GM21737 (cell line): ENCODE results near the gene MROH8.

Source experiments
- ATAC-seq: cut with Tn5 transposase; IDR thresholded peaks from one replicate; pipeline ENCODE4 v1.9.1; 2021; ENCODE audit warnings: mild to moderate bottlenecking, moderate library complexity; ENCODE audit not compliant: unreplicated experiment

Gene MROH8

DNA sequence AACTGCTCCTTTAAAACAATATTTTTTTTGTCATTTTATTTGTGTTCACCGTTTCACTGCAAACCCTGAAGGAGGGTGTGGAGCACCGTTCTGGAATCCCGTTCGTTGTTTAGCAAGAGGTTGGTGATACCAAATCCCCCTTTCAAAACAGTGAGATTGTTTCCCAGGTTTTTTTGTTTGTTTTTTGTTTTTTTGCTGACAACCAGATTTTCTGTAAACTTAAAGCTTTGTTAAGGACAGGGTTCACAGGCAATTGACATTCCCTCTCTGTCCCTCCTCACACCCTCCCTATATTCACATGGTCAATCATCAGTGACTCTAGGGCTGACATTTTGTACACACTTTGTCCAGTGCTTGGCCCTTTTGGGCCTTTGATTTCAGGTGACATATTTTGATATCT lies 21.0 kb upstream of the MROH8 start:
- no peak for ATAC-seq

DNA sequence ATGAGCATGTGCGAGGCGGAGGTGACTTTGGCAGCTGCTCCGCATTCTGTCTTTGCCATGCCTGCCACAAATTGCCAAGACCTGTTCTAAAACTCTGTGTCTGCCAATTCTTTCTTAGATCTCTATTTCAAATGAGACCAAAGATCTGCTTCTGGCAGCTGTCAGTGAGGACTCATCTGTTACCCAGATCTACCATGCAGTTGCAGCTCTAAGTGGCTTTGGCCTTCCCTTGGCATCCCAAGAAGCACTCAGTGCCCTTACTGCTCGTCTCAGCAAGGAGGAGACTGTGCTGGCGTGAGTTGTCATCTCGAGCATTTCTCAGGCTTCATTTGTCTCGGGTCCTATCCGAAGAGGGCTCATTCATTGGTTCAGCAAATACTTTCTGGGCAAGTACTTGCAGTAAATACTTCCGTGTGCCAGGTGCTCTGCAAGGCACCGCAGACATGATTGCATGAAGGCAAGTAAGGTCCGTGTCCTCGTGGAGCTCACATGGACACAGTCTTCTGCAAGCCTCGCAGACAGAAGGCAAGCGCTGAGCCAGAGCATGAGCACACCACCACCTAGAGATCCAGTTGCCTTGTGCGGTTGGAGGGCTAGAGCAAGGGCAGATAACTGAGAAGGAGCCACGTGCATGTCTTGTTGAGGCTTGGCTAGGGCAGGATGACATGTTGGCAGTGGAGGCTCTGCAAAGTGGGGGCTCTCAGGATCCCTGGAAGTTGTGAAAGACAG lies 19.7 kb upstream of the MROH8 start:
- no peak for ATAC-seq

DNA sequence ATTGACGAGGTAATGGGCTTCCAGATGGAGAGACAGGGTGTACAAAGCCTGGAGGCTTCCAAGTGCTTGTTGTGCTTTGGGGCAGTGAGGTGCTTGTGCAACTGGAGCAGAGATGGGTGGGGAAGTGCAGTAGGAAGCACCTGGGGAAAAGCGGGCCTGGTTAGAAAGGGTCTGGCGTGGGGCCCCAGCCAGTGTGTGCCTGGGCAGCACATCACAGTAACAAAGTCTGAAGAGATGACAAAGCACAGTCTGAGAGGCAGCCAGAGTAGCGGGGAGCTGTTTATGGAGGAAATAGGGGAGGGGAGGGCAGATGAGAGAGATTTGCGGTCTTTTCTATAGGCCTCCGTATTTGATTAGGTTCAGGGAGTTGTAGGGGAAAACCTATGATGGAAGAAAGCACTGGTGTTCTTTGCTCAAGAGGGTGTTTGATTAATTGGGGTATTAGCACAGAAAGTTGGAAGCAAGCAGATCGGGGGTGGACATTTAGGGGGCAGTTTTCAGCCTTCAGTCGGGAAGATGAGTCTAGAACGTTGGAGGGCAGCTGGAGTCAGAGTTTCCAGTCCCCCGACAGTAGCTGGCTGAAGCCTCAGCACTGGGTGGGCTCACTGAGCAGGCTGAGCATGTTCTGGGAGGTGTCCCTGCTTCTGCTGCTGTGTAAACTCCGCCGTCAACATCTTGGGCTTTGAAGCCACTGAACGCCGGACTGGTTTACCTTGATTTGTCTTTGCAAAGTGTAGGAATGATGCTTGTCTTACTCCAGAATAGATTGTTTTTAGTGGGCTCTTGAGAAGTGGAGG lies 15.5 kb upstream of the MROH8 start:
- no peak for ATAC-seq

DNA sequence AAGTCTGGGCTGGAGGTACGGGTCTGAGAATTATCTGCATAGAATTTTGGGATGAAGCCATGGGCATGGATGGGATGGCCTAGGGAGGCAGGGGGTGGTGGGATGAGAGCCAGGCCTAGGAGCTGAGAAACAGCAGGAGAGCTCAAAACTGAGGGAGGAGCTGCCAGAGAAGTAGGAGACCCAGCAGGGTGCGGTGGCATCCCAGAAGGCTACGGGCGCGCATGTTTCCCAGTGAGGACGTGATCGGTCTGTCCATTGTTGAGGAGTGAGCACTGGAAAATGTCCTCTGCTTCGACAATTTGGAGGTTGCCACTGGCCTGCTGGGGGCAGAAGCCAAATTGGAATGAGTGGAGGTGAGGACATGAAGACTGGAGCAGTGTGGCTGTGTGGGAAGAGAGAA lies 14.5 kb upstream of the MROH8 start:
- no peak for ATAC-seq

DNA sequence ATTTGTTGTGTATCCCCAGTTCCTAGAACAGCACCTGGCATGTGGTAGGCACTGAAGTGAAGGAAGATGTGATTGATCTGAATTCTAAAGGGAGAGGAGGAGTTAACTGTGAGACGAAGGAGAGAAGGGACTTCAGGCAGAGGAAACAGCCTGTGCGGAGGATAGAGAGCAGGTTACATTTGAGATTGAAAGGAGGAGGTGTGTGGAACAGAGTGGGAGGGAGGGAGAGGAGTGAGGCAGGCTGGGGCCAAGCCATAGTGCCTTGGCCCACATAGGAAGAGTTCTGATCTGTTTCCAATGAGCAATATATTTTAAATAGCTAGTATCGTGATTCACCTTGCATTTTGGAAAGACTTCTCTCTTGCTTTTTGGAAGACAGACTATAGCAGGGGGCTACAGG lies 13.9 kb upstream of the MROH8 start:
- no peak for ATAC-seq

DNA sequence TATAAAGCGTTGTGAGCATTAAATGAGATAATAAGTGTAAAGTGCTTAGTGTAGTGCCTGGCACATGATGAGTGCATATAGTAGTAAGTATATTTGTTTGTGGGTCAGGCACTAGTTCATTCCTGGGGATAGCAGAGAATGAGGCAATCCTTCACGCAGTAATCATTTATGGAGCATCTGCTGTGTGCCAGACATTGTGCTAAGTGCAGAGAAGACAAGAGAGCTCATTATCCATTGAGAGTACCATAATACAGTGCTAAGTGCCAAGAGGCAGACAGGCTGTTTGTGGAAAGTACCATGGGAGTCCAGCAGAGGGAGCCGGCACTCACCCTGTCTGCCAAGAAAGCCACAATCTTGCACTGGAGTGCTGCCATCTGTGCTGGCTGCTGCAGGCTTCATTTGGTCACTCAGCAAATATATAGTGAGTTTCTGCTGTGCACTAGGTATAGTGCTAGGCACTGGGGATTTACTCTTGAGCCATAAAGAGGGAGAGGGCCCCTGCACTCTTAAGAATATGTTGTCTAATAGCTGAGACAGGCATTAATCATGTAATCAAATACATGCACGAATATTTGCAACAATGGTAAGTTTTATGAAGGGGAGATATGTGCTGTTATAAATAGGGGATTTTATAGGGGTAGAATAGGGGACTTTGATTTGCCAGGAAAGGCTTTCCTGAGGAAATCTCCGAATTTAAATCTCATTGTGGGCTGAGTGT lies 12.9 kb upstream of the MROH8 start:
- peak; percentile 66 for ATAC-seq

DNA sequence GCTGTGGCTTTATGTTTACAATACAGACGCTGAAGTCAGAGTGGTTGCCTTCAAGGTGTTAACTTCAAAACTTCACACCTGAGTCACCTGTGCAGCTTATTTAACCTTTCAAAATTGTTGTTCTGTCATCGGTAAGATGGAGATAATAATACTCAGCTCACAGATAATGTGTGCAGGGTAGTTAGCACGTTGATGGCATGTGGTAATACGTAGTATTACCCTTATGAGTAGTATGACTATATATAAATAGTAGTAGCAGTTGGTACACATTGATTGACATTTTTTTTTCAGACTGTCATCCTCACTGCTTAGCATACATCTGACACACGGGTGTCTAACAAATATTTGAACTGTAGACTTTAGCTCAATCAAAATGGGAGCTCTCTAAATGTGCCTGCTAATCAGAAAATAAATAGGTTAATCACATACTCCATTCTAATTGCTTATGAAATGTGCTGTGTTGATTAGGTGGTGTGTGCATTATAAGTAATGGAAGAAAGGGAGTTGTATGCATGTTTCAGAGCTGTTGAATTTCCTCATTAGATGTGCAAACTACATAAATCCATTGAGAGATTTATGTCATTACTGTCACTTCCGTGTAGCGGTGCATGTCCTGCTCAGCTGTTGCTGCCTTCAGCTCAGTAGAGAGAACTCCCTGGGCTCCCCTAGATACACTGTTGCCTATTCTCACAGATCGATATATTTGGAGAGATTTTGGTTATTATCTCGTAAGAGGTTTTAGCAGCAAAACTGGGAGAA lies 11.2 kb upstream of the MROH8 start:
- ATAC-seq = no peak

DNA sequence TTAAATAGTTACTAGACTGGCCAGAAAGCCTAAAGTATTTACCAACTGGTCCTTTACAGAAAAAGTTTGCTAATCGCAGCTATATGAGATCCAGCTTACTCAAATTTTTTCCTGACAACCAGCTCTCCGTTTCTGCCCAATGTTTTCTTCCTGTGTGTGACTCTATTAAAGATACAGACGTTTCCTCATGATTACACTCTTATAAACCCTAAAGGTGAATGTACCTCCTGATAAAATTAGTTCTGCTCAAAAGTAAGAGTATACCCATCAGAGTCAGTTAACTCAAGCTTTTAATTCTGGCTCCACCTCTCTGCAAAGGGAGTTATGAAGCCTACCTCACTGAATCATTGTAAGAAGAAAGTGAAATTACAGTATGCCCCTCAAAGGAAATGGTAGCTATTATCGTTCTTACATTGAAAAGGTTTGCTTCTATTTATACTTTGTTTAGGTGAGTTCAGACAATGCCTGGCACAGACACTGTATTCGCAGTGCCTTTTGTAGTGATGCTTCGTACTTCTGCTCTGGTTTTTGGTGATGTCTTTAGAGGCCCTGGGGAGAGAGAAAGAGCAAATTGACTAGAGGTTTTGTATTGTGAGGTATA lies 10.2 kb upstream of the MROH8 start:
- ATAC-seq = no peak

DNA sequence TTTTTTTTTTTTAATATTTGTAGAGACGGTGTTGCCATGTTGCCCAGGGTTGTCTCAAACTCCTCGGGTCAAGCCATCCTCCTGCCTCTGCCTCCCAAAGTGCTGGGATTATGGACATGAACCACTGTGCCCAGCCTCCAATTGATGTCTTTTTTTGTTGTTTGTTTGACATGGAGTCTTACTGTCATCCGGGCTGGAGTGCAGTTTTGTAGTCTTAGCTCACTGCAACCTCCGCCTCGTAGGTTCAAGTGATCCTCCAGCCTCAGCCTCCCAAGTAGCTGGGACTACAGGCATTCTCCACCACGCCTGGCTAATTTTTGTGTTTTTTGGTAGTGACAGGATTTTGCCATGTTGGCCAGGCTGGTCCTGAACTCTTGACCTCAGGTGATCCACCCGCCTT lies 9.4 kb upstream of the MROH8 start:
- ATAC-seq = no peak

DNA sequence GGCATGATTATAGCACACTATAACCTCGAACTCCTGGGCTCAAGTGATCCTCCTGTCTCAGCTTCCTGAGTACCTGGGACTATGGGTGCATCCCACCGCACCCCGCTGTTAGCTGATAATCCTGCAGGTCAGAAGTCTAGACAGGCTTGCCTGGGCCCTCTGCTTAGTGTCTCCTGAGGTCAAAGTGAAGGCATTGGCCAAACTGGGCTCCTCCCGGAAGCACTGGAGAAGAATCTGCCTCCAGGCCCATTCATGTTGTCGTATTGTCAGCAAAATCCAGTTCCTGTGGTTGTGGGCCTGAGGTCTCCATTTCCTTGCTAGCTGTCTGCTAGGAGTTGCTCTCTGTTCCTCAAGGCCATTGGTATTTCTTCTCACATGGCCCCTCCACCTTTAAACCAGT lies 6.3 kb upstream of the MROH8 start:
- ATAC-seq = no peak

DNA sequence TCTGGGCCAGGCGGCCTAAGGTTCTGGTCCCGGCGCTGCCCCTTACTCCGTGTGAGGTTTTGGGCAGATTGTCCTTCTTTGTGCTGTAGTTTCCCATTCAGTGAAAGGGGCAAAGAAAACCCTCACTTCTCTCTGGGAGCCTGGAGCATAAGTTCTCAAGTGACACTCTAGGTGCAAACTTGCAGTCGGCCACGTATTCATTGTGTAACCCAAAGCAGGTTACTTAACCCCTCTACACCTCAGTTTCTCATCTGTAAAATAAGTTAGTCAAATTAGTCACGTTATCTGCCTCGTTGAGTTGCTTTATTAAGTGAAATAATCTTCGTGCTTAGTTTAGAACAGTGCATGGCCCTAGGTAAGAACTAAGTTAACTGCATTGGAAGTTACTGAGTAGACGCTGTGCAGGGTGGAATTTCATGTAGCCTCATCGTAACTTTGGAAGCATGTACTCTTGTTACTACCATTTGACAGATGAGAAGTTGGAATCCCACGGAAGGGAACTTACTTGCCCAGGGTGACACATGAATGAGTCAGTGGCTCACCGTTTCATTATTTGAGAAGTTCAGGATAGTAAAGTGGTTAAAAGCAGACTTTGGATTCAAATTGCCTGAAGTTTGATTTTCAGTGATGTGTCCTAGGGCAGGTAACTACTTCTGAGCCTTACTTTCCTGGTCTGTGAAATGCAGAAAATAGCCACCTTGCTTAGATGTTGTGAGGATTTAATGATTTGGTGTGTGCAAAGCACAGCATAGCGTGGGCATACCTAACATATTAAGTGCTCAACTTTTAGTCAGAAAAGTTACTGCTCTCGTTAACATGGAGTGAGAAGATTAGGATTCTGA lies 556 bp upstream of the MROH8 start:
- no peak for ATAC-seq

DNA sequence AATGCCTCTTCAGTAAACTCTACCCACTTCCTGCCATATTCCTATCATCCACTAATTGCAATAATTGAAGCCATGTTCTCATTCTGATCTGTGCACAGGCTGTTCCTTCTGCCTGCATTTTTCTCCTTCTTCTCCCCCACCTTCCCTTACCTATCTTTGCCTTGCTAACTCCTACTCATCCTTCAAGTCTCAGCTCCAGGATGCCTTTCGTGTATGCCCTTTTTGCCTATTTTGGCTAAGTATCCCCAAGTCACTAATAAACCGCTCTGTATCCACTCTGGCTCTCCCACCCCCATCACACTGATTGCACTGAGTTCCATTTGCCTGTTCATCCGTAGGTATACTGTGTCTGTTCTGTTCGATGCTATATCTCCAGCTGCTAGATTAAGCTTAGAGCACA lies 6.5 kb downstream of the MROH8 start:
- ATAC-seq = no peak

DNA sequence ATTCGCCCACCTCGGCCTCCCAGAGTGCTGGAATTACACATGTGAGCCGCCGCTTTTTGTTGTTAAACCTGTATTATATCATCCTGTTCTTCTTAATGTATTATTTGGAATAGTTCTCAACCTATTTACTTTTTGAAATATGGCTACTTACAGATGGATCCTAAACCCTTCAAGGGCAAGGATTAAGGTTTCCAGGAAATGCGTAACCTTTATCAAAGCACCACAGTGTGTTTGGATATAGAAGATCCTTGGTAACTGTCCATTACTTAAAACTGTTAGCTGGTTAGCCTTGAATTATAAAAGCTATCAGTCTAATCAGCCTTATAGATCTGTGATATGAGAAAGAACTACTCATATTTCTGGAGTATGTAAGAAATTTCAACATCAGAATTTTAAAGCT lies 12.5 kb downstream of the MROH8 start:
- ATAC-seq = no peak

DNA sequence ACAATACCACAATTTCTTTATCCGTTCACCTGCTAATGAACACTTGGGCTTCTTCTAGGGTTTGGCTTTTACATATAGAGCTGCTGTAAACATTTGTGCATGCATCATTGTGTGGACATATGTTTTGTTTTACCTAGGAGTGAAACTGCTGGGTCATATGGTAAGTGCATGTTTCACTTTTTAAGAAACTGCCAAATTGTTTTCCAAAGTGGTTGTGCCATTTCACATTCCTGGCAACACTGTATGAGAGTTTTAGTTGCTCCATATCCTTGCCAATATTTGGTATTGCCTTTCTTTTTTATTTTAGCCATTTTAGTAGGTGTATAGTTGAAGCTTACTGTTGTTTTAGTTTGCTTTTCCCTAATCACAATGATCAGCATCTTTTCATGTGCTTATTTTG lies 14.3 kb downstream of the MROH8 start:
- no peak for ATAC-seq

DNA sequence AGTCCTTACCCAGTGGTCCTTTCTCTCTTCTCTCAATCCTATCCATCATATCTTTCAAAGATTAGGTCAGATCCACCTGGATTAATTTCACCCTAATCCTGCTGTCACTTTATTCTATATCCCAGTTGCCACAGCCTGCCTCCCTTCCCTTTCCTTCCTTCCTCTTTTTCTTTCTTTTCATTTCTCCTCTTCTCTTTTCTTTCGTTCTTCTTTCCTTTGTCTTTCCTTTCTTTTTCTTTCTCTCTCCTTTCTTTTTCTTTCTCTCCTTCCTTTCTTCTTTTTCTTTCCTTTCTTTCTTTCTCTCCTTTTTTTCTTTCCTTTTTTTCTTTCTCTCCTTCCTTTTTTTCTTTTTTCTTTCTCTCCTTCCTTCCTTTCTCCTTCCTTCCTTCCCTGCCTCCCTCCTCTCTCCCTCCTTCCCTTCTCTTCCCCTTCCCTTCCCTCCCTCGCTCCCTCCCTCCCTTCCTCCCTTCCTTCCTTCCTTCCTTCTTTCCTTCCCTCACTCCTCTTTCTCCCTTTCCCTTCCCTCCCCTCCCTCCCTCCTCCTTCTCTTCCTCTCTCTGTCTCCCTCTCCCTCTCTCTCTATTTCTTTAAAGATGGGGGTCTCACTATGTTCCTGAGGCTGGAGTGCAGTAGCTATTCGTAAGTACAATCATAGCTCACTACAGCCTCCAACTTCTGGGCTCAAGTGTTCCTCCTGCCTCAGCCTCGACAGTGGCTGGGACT lies 15.4 kb downstream of the MROH8 start:
- no peak for ATAC-seq

DNA sequence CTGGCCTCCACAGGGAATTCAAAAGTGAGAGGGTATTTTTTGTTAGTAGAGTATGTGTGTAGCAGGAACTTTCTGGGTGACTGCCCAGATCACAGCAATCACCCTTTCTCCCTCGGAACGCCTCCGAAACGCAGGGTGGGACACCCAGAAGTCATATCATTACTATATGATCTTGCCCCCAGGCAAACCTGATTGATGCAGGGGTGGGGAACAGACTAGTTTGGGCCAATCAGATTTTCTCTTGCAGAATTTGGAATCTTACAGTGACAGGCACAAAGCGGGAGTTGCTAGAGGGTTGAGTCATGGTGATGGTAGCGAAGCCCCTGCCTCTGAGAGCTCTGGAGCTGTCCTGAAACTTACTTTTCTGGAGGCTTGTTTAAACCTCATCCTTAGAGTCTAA lies 16.7 kb downstream of the MROH8 start:
- no peak for ATAC-seq

DNA sequence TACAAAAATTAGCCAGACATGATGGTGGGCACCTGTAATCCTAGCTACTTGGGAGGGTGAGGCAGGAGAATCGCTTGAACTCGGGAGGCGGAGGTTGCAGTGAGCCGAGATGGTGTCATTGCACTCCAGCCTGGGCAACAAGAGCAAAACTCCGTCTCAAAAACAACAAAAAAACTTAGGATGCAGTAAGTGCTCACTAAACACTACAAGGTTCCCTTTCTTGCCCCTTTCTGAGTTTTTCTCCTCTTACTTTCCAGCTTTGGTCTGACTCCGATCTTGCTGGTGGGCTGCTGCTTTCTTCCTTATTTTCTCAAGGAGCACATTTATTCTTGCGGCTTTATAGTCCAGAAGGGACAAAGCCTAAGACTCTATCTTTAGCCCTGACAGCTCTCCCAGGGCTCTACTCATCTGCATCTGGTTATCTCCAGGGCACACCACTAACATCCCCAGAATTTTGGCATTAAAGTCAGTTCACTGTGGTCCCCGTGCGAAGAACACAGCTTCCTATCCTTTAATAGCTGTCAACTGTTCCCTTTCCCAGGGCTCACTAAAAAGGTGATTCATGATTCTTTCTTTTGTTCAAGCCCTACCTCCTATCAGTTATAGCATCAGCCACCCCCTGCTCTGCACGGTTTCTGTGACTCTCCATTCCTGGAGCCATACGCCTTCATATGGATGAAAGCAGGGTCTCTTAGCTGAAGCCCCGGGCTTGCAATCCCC lies 17.4 kb downstream of the MROH8 start:
- ATAC-seq = no peak

DNA sequence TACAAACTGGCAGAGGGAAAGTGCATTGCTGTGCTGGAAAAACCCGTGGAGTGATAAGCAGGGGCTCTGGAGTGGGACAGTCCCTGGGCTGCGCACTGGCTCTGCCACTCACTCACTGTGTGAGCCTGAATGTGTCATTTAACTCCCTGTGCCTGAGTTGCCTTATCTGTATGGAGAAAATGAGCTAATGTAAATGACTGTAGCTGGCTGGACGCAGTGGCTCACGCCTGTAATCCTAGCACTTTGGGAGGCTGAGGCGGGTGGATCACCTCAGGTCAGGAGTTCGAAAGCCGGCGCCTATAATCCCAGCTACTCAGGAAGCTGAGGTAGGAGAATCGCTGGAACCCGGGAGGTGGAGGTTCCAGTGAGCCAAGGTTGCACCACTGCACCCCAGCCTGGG lies 18.7 kb downstream of the MROH8 start:
- ATAC-seq = no peak

DNA sequence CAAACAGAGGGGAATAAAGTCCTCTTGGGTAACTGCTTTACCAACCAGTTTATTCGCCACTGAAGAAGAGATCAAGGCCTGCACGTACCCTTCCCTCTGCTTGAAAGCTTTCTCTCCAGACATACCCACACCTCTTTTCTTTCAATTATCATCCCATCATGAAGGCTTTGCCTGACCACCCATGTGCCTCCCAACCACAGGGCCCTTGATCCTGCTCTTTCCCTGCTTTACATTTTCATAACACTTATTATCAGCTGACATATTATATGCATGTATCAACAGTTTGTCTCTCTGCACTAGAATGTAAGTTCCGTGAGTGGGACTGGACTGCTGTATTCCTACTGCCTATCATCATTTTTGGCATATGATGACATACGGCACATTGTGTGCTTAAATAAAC lies 21.1 kb downstream of the MROH8 start:
- ATAC-seq = no peak
